CD4-positive, alpha-beta T cell treated with Interleukin-17A for 1 hour (primary cell): ENCODE data around the gene SPDYE2B.
A peak's percentile ranks its signal among the peaks of the same experiment; 100 is the strongest.
"Not testable (repeated sequence)": the region's sequence is repeated elsewhere in the genome, so short reads cannot be mapped to it uniquely, and the experiment has no call there.

Experiments used
- DNase-seq: peaks from one replicate; pipeline ENCODE4 v3.0.0-alpha.2; 2020

SPDYE2B gene, protein sequence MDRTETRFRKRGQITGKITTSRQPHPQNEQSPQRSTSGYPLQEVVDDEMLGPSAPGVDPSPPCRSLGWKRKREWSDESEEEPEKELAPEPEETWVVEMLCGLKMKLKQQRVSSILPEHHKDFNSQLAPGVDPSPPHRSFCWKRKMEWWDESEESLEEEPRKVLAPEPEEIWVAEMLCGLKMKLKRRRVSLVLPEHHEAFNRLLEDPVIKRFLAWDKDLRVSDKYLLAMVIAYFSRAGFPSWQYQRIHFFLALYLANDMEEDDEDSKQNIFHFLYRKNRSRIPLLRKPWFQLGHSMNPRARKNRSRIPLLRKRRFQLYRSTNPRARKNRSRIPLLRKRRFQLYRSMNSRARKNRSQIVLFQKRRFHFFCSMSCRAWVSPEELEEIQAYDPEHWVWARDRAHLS

DNA sequence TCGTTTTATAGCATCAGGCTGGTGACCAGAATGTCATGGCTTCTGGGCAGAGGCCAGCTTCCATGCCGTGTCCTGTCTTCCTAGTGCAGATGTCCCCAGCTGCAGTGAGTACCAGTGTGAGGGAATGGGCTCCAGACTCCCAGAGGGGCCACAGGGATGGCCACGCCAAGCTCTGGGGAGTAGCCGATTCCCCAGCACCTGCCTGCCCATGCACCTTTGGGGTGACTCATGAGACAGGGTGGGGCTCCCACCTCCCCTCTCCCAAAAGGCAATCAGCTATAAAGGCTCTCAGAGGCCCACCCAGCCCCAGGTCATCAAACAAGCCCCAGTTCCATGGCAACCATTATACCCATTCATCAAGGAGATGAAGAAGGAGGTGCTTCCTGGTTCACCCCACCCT lies at the start of gene SPDYE2B:
Gene SPDYE2B (plus strand): TSS at position 396 of the 400 bp plus-strand sequence. CDS start 2,030 bp downstream, outside the sequence.
- DNase-seq: not testable (repeated sequence)

DNA sequence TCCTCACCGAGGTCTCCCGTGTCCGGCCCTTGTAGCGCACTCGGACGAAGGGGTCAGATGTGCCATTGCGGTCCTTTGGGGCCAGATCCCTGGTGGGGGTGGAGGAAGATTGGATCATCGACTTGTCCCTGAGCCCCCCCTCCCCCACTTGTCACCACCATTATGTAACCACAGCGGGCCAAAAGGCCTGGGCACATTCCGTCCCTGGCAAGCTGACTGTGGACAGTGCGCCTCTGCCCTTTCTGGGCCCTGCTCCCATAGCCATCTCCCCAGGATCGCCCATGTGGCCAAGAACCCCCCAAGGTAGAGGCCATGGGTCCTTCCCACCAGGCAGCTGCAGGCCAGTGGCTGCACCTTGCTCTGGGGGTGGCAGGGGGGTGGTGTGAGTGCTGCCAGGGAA lies 47.8 kb upstream of the SPDYE2B start:
- not testable (repeated sequence) for DNase-seq

DNA sequence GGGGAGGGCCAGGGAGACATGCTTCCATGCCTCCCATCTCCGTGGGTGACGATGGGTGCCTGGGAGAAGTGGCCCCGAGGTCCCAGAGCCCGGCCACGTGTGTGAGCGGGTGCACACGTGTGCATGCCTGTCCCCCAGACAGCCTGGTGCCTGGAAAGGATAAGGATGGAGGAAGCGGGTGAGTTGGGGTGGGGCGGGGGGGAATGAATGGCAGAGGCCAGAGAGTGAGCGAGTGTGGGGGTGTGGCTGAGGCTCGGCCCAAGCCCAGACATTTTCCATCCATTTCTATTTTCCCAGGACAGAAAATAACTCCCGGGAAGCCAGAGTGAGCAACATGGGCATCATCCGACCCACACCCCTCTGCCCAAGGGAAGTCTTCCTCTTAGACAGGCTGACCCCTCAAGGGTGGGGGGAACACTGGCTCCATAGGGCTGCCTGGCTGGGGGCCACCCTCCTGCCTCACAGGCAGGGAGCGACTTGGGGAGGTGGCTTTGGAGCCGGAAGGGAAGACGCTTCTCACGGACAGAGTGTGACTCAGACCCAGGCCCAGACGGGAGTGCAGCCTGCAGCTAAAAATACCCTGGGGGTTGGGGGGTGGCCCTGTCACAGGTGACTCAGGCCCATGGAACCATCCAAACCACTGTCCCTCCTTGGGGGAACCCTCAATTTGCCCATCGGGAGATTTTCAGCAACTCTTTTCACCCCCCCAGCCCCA lies 45.5 kb upstream of the SPDYE2B start:
- not testable (repeated sequence) for DNase-seq

DNA sequence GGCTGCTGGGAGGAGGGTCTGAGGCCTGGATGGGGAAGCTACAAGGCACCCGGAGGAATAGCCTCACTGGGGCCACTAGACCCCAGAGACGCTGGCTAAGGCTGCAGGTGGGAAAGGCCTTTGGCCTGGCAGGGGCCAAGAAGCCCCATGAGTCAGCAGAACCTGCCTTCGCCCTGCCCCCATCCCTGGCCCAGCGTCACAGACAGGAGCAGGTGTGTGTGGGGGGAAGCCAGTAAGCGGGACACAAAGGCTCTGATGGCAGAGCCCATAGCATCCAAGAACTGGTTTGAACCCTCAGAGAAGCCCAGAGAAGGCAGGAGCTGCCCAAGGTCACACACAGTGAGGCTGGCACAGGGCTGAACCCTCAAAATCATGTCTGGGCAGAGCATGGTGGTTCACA lies 43.3 kb upstream of the SPDYE2B start:
- not testable (repeated sequence) for DNase-seq

DNA sequence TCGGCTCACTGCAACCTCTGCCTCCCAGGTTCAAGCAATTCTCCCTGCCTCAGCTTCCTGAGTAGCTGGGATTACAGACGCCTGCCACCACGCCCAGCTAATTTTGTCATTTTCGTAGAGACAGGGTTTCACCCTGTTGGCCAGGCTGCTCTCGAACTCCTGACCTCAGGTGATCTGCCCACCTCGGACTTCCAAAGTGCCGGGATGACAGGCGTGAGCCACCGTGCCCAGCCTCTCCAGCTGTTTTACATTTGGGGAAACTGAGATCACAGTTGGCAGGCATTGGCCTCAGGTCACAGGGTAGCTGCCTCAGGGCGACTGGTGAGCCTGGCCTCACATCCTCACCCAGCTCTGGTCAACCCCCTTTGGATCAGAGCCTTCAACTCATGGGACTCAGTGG lies 40.4 kb upstream of the SPDYE2B start:
- not testable (repeated sequence) for DNase-seq

DNA sequence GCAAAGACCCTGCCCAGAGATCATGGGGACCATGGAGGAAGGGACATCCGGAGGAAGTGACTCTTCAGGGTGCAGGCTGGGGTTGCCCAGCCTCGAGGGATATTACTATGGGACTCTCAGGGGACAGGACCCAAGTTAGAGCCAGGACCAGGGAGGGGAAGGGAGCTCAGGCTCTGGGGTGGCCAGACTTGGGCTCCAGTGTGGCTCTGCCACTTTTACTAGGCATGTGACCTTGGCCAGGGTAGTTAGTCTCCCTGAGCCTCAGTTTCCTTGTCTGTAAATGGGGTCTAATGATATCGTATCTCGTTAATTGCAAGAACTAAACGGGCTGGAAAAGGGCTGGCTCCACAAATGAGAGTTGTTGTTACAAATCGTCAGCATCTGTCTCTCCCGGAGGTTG lies 39.7 kb upstream of the SPDYE2B start:
- not testable (repeated sequence) for DNase-seq

DNA sequence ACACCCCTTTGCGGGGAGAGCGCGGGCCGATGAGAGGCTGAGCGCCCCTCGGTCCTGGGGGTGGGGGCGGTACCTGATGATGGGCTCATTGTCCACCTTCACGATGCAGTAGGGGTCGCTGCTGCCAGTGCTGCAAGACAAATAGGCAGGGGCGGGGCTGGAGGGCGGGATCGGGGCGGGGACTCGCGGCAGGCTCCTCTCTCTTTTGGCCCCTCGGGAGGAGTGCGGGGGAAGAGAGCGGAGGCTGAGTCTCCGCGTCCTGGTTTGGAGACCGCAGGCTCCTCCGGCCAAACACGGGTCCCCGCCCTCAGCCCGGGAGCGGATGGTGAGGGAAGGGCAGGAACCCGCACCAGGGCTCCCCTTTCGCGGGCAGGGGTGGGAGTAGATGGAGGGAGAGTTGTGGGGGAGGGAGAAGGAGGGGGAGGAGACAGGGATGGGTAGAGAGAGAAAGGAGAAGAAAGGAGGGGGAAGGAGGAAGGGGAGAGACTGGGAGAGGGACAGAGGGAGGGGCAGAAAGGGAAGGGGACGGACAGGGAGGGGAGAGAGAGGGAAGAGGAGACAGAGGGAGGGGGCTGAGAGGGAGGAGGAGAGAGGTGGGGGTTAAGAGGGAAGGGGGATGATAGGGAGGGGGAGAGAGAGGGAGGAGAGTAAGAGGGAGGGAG lies 39.0 kb upstream of the SPDYE2B start:
- not testable (repeated sequence) for DNase-seq

DNA sequence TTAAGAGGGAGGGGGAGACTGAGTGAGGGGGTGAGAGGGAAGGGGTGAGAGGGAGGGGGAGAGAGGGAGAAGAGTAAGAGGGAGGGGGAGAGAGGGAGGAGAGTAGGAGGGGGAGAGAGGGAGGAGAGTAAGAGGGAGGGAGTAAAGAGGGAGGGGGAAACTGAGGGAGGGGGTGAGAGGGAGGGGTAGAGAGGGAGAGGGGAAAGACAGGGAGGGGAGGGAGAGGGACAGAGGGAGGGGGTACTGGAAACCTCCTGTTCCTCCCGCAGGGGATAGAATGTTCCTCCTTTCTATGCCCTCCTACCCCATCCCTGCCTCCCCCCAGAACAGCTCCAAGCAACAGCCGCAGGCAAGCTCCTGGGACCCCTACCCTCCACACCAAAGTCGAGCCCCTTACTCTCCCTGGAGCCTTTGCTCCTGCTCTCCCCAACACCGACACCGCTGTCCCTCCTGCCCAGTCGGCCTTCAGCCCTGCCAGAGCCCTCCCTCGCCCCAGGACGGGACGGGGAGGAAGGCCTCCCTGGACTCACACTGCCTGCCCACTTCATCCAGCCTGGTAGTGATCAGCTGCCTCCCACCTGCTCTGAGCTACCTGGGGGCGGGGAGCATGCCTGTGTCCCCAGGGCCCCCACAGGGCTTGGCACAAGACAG lies 38.3 kb upstream of the SPDYE2B start:
- not testable (repeated sequence) for DNase-seq

DNA sequence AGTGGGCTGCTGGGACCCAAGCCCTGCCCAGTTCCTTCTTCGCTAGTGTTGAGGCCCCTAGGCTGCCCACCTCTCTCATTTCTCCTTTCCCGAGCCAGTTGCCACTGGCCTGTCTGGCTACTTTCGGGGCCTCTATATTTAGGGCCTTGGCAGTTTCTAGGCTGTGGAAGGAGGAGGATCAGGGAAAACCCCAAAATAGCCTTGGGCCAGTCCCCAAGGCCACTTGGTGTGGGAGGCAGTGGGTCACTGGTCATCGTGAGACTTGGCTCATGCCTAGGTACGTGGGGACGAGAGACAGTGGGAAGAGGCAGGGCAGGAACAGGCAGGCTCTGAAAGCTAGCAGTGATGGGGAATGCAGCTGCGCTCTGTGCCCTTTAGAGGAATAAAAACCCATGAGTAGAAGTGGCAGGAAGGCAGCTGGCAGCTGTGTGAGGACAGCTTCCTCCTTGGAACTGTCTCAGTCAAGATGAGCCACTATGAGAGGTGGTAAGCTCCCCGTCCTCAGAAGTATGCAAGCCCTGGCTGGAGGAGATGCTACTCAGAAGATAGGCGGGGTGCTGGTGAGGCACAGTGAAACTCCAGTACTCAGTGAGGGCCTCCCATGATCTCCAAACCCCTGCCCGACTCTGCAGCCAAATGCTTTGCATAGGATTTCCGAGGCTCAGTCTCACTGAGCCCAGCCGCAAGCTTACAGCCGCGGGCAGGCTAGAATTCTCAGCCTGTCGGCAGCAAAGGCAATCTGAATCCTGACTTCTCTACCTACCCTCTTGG lies 36.4 kb upstream of the SPDYE2B start:
- DNase-seq: not testable (repeated sequence)

DNA sequence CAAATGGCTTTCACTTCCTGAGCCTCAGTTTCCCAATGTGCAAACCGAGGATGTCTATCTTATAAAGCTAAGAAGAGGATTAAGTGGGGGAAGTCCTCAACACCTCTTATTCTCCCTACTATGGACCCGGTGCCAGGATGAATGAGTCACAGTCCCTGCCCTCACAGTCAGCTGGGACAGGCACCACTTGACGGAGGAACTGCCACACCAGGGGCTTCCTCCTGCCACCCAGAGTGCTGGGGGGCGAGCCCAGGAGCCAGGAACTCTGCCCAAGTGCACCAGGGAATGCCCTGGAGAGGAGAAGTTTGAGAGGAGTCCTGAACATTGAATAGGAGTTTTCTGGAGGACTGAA lies 35.8 kb upstream of the SPDYE2B start:
- not testable (repeated sequence) for DNase-seq

DNA sequence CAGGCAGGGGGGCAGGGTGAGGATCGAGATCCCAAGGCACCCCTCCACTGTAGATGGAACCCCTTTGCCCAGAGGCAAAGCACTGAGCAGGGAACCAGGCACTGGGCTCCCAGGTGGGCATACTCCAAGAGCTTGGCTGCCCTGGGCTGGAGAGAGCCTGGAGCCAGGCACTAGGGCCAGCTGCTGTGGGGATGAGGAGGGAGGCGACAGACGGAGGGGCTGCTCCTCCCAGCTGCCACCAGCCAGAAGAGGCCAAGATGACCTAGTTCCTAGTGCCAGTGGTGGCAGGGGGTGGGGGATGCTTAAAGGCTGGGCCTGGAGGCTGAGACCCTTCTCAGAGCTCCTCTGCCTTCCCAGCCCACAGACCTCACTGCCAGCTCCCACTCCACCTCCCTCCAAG lies 35.2 kb upstream of the SPDYE2B start:
- not testable (repeated sequence) for DNase-seq

DNA sequence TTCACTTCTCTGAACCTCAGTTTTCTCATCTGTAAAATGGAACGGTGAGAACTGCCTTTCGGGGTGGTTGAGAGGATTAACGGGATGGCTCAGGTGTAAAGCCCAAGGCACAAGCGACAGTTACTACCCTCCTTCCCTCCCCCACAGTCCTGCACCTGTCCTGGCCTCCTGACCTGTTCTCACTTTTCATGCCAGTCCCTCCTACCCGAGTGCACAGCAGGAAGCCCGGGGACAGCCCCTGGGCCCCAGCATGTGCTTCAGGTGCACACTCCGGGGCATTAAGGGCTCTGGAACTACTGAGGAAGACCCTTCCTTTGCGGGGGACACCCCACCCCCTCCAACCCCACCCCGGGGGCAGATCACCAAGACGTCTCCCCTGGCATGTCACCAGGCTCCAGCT lies 34.2 kb upstream of the SPDYE2B start:
- DNase-seq: not testable (repeated sequence)

DNA sequence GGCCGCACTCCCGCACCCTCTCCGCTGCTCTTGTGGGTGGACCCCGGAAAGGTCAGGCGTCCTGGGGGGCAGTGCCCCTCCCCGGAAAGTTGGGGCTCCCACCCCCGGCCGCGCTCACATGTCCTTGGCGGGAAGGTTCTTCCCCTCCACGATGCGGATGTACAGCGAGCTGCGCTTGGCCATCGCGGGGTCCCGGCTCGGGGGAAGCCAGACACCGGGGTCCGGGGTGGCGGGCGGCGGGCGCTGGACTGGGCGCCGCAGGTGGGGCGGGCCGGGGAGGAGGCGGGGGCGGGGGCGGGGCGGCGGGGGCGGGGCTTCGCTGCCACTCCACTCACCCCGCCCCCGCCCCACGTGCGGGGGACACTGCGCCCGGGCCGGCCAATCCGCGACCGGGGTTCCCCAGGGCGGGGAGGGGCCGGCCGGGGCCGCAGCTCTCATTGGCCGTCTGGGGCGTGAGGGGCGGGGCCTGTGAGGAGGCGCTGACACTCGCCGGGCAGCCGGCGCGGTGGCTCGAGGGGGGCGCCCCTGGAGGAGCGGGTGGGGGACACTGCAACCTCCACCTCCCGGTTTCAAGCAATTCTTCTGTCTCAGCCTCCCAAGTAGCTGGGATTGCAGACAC lies 33.5 kb upstream of the SPDYE2B start, which contains the start of gene RASA4:
Gene RASA4 (minus strand): TSS at position 250 of the 619 bp plus-strand sequence. CDS start 67 bp downstream, at position 183.
- DNase-seq: peak; percentile 53

DNA sequence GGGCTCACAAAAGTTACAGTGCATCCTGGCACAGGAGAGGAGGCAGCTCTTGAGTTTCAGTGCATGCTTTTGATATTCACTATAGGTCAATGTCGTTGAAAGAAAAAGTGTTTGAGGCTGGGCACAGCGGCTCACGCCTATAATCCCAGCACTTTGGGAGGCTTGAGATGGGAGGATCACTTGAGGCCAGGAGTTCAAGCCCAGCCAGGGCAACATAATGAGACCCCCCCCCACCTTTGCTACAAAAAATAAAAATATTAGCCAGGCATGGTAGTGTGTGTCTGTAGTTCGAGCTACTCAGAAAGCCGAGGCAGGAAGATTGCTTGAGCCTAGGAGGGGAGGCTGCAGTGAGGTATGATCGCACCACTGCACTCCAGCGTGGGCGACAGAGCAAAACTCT lies 32.0 kb upstream of the SPDYE2B start:
- DNase-seq: not testable (repeated sequence)

DNA sequence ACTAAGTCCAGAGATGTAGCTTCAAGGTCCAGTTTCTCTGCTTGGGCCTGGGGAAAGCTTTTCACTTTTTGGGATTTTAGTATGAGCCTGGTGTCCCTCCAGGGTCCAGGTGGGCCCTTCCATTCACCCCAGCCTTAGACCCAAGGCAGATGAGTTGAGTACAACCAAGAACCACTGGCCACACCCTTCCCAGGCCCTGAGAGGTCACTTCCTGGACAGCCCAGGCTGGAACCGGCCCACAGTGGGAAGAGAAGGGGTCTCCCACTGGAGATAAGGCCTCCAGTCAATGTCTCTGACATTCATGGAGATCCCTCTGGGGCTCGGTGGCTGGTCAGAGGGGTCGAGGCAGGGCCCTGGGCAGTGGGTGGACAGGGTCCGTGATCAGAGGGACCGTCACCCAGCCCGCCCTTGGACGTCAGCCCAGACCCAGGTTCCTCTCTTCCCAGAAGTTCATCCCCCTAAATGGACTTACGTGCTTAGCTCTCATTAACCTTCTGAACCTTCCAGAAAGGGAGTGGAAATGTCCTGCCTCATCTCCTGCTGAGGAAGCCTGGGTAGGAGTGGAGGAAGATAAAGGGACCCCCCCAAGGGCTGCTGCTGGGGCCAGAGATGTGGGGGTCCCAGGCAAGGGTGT lies 22.7 kb upstream of the SPDYE2B start:
- DNase-seq: not testable (repeated sequence)

DNA sequence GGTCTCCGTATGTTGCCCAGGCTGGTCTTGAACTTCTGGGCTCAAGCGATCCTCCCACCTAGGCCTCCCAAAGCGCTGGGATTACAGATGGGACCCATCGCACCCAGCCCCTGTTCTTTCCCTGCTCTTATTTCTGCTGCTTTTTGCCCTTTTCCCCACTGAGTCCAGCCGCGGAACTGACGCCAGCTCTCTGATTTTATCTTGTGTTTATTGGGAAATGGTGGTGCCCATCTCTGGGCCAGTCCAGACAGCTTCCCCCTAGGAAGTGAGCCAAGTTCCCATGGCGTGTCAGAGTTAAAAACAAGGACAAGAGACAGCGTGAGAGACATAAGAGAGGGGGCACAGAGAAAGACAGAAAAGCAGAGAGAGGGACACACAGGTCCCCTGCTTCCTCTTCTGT lies 19.5 kb upstream of the SPDYE2B start:
- not testable (repeated sequence) for DNase-seq

DNA sequence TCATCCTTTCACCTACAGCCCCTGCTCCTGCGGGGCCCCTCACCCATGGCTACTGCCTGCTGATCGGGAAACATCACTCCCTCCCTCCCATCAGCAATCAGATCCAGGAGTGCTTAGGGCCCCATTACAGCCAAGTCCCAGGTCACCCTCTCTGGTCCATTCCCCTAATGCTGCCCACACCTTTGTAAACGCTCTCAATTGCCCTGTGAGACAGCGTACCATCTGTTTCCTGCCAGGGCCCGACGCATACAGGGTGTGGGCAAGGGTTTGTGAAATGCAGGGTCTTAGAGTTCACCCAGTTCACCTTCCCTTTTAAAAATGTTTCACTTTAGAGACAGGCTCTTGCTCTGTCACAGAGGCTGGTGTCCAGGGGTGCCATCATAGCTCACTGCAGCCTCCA lies 15.8 kb upstream of the SPDYE2B start:
- not testable (repeated sequence) for DNase-seq

DNA sequence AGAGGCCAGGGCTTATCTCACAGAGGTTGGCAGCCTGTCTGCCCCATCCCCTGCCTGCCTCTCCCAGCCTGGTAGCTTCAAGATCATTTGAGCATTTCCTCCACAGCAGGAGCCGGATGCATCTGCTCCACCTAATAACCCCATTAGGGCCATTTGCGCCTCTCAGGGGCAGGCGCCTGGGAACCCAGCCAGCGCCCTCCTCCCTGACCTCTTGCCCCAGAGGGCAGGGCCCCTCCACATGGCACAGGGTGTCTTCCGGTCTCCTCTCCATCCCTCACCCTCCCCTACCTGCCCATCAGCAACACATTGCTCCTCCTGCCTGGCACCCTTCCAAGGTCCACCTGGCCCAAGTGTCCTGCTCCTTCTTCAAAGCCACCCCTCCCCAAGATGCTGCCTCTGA lies 14.8 kb upstream of the SPDYE2B start:
- DNase-seq: not testable (repeated sequence)

DNA sequence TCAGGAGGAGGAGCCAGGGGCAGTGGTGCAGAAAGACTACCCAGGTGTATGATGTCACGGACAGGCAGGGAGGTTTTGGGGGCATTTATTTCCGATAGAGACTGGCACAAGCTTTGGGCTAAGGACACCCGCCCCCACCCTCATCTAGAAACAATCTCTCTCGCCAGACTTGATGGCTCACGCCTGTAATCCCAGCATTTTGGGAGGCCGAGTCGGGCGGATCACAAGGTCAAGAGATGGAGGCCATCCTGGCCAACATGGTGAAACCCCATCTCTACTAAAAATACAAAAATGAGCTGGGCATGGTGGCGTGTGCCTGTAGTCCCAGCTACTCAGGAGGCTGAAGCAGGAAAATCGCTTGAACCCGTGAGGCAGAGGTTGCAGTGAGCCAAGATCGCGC lies 13.2 kb upstream of the SPDYE2B start:
- DNase-seq: not testable (repeated sequence)

DNA sequence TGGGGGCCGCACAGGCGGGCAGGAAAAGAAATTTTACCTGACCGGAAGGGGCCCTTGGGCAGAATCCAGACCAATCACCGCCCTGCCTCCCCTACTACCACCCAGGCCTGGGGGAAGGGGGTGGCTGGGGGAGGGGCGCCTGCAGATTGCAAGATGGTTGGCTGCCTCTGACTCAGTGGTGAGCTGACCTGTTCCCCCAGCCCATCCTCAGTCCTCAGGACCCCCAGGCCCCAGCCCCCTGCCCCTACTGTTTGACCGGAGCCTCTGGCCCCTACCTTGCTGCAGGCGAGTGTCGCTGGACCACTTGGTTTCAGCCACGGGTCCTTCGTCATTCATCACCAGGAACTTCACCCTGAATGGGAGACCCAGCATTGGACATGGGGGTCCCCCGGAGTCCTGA lies 11.3 kb upstream of the SPDYE2B start:
- not testable (repeated sequence) for DNase-seq

DNA sequence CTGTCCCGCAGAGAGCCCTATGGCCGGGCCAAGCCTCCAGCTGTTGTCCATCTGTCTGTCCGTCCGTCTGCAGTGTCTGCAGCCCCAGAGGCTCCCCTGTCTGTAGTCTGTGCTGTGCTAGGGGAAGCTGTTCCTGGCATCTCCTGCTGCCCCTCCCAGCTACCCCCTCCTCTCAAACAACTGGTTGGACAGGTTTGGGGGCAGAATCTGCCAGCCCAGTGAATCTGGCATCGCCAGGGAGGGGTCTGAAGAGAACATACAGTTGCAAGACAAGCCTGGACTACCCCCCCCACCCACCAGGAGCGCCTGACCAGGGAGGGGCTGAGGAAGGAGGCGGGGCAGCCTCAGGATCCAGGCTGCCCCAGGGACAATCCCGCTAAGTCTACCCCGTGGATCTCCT lies 7.4 kb upstream of the SPDYE2B start, which contains the start of gene UPK3BL1:
Gene UPK3BL1 (minus strand): TSS at position 101 of the 400 bp plus-strand sequence. CDS start 50 bp downstream, at position 51.
- DNase-seq: not testable (repeated sequence)
